Endothelial cell of umbilical vein (primary cell): Measurements from ENCODE around the gene CCDC9B.

Experiments used
- CTCF ChIP-seq, 2 donors: IDR thresholded peaks; 1 replicate in 1 of 2; 2 replicates in 1 of 2; pipeline ENCODE4 v1.5.1; 2011; ENCODE audit warnings: low read length in 2 of 2, mild to moderate bottlenecking in 2 of 2, moderate library complexity in 2 of 2, control low read depth in 1 of 2, inconsistent platforms in 1 of 2, low read depth in 1 of 2; ENCODE audit not compliant: insufficient read depth in 1 of 2; ENCODE audit errors: extremely low read depth in 1 of 2
- EZH2 ChIP-seq: IDR thresholded peaks from 2 replicates; pipeline ENCODE4 v1.6.1; 2012; ENCODE audit warnings: borderline replicate concordance, low read depth, mild to moderate bottlenecking, moderate library complexity, low read length, inconsistent platforms; ENCODE audit not compliant: severe bottlenecking
- FOS ChIP-seq: IDR thresholded peaks from 2 replicates; pipeline ENCODE4 v1.6.1; 2011; ENCODE audit warnings: mild to moderate bottlenecking, low read length, moderate library complexity, borderline replicate concordance; ENCODE audit not compliant: insufficient read depth
- GATA2 ChIP-seq: IDR thresholded peaks from 2 replicates; pipeline ENCODE4 v1.7.0; 2011; ENCODE audit warnings: low read depth, mild to moderate bottlenecking, moderate library complexity, mixed read lengths, low read length; ENCODE audit not compliant: insufficient read length, insufficient read depth
- JUN ChIP-seq: IDR thresholded peaks from 2 replicates; pipeline ENCODE4 v1.6.1; 2011; ENCODE audit warnings: borderline replicate concordance, low read depth; ENCODE audit not compliant: insufficient read length, insufficient read depth
- POLR2A ChIP-seq: IDR thresholded peaks from 2 replicates; pipeline ENCODE4 v1.6.1; 2012; ENCODE audit warnings: low read depth, mild to moderate bottlenecking, control low read depth, low read length
- POLR2AphosphoS5 ChIP-seq: IDR thresholded peaks from 2 replicates; pipeline ENCODE4 v1.6.1; 2012; ENCODE audit warnings: low read depth, mild to moderate bottlenecking, control low read depth, low read length, moderate library complexity; ENCODE audit not compliant: insufficient read depth
- TF ChIP-seq, protein P1 (sequence below): IDR thresholded peaks from 2 replicates; pipeline ENCODE4 v1.6.1; 2011; ENCODE audit not compliant: insufficient read depth, insufficient read length

DNA sequence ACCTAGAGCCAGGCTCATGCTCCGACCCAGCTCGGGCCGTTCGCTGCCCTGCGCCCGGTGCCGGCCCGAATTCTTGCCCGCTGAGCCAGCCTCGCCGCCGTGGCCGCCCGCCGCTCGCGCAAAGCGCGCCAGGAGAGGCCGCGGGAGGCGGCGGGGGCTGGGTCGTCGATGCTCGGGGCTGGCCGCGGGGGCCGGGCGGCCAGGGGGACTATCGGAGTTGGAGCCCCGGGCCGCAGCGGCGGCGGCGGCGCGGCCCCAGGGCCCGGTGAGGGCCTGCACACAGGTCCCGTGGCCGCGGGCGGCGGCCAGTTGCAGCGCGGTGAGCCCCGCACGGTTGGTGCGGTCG, 59.0 kb downstream of the CCDC9B start:
- TF ChIP-seq CTCF (IDR thresholded peaks at IDR 0.05; ENCODE audit: extremely low read depth in 1 of 2, insufficient read depth in 1 of 2, low read depth in 1 of 2, low read length in 2 of 2), result no peak
- TF ChIP-seq POLR2A, result no peak
- TF ChIP-seq EZH2, result no peak
- TF ChIP-seq, protein P1, sequence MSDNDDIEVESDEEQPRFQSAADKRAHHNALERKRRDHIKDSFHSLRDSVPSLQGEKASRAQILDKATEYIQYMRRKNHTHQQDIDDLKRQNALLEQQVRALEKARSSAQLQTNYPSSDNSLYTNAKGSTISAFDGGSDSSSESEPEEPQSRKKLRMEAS, result no peak
- TF ChIP-seq POLR2AphosphoS5, result no peak
- TF ChIP-seq FOS, result no peak
- no peak for TF ChIP-seq JUN
- TF ChIP-seq GATA2, result no peak
